ENCODE data around the gene VILL. TPM values are rescaled to one million over a fixed set of nuclear protein-coding genes. Genes with fewer than 3 reads are reported as not detected.

Gene VILL
- total and polyA plus RNA-seq, 10 donors: 14.4 to 23.4 (median 17.3) TPM

DNA sequence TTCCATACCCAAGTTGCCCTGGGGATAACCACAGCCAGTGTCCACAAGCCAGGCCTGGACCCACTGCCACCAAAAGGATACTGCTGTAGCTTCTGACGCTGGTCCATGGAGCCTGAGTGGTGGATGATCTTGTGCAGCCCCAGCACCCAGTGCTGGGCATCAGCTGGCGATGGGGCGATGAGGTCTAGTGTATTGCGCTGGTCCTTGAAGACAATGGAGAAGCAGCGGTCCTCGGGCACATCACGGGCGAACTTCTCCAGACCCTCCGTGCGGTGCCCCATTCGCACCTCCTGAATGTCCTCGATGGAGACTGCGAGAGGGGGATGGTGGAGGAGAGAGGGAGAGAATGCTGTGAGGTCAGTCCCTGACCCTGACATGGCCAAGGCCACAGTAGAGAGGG lies 25.8 kb downstream of the VILL start:
- no peak overlapping the region for H3K4me3 ChIP-seq
- no peaks in the 10 kb centered on the region for H3K27me3 ChIP-seq (replicated peaks in 1 of 7)
- peaks cover 0 to 13% (median 11%) of the 10 kb centered on the region in 8 donors for H3K9me3 ChIP-seq
- no peak overlapping the region for H3K27ac ChIP-seq
- WGBS, 5 donors: 97 to 98% (median 98%) methylated on average over 13 of the region's 13 CpGs
- DNase-seq: no peak
- TF ChIP-seq POLR2AphosphoS5 (IDR thresholded peaks at IDR 0.05) (no peak), POLR2A (IDR thresholded peaks at IDR 0.05) (no peak)
- TF ChIP-seq, protein P1, sequence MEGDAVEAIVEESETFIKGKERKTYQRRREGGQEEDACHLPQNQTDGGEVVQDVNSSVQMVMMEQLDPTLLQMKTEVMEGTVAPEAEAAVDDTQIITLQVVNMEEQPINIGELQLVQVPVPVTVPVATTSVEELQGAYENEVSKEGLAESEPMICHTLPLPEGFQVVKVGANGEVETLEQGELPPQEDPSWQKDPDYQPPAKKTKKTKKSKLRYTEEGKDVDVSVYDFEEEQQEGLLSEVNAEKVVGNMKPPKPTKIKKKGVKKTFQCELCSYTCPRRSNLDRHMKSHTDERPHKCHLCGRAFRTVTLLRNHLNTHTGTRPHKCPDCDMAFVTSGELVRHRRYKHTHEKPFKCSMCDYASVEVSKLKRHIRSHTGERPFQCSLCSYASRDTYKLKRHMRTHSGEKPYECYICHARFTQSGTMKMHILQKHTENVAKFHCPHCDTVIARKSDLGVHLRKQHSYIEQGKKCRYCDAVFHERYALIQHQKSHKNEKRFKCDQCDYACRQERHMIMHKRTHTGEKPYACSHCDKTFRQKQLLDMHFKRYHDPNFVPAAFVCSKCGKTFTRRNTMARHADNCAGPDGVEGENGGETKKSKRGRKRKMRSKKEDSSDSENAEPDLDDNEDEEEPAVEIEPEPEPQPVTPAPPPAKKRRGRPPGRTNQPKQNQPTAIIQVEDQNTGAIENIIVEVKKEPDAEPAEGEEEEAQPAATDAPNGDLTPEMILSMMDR (IDR thresholded peaks at IDR 0.05 in 8 of 11, conservative IDR thresholded peaks at IDR 0.05 in 3 of 11): no peak
- peaks cover 0 to 71% (median 40%) of the 10 kb centered on the region in 6 donors for H3K36me3 ChIP-seq
- intact Hi-C loops (cut with DNase I; ENCODE audit: low total_unique reads): no loop called here
- H3K4me1 ChIP-seq: peaks cover 0 to 27% (median 0%) of the 10 kb centered on the region in 6 donors

DNA sequence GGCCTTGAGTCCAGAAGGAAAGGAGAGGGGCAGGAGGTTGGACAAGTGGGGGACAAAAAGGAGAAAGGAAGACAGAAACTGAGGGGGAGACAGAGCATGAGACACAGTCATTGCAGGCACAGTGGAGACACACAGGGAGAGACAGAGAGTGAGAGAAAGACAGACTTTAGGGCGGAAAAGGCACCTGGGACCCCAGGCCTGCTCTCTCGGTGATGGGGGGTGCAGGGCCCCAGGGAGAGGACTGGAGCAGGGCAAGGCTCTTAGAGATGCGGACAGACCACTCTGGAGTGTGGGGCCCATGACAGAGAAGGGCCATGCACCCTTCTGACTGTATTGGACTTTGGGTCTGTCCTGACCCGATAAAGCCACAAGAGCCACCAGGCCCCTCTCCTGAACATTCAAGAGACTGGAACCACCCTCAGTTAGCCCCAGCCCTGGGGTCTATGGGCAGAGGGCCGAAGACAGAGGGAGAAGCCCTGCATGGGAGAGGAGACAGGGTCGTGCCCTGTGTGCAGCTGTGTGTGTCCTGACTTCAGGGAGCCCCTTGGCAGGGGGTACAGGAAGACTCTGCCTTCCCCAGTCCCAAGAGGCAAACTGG lies 26.4 kb downstream of the VILL start:
- H3K27me3 ChIP-seq (replicated peaks in 1 of 7): no peaks in the 10 kb centered on the region
- DNase-seq: no peak
- WGBS, 5 donors: 57 to 95% (median 80%) methylated on average over 4 to 6 of the region's 6 CpGs
- peaks cover 0 to 70% (median 40%) of the 10 kb centered on the region in 6 donors for H3K36me3 ChIP-seq
- no peak for TF ChIP-seq POLR2AphosphoS5 (IDR thresholded peaks at IDR 0.05)
- TF ChIP-seq POLR2A (IDR thresholded peaks at IDR 0.05): no peak
- TF ChIP-seq, protein P1 (IDR thresholded peaks at IDR 0.05 in 8 of 11, conservative IDR thresholded peaks at IDR 0.05 in 3 of 11): no peak
- H3K27ac ChIP-seq: no peak overlapping the region
- H3K9me3 ChIP-seq: peaks cover 0 to 13% (median 11%) of the 10 kb centered on the region in 8 donors
- intact Hi-C loops (cut with DNase I; ENCODE audit: low total_unique reads): no loop called here
- peaks cover 0 to 27% (median 1%) of the 10 kb centered on the region in 6 donors for H3K4me1 ChIP-seq
- no peak overlapping the region for H3K4me3 ChIP-seq

DNA sequence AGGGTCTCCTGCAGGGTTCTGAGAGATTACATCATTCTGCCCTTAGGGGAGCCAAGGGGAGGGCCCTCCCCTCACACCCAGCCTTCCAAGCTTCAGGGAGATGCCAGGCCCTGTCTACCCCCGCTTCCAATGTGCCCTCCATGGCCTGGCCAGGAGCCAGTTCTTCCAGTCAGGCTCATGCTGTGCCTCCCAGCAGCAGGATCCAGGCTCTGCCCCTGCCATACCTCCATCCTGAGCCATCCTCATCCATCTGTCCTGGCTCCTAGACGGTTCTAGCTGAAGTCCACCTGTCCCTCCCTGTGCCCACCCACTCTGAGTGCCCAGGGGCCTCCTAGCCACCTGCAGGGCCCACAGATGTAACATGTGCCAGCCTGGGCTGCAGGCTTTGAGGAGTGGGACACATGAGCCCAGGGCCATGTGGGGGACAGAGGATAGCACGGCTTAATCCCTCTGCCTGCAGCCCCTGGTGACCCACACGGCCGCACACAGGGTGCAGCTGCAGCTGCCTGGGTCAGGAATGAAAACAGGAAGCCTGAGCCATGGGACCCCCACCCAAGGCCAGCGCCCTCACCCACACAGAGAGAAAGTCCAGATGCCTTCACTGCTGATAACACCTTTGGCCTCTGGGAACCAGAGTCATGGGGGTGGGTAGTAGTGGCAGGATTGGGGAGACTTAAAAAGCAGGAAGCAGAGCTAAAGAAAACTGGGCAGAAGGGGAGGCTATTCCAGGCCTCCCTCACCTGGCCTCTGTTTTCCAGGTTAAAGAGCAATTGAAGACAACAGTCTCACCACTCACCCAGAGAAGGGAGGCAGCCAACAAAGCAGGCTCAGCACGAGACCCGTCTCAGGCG lies 27.1 kb downstream of the VILL start:
- Histone ChIP-seq H3K4me1 (peaks cover 0 to 34% (median 5%) of the 10 kb centered on the region in 6 donors), H3K27ac (no peak overlapping the region), H3K36me3 (peaks cover 0 to 70% (median 40%) of the 10 kb centered on the region in 6 donors), H3K27me3 (replicated peaks in 1 of 7) (no peaks in the 10 kb centered on the region), H3K4me3 (no peak overlapping the region), H3K9me3 (peaks cover 0 to 13% (median 11%) of the 10 kb centered on the region in 8 donors)
- no peak for DNase-seq
- TF ChIP-seq POLR2AphosphoS5 (IDR thresholded peaks at IDR 0.05) (no peak), POLR2A (IDR thresholded peaks at IDR 0.05) (no peak)
- TF ChIP-seq, protein P1 (IDR thresholded peaks at IDR 0.05 in 8 of 11, conservative IDR thresholded peaks at IDR 0.05 in 3 of 11): no peak
- intact Hi-C loops (cut with DNase I; ENCODE audit: low total_unique reads): no loop called here
- 67 to 90% (median 84%) methylated on average over 4 to 9 of the region's 9 CpGs for WGBS, 5 donors
